HCT116 (cell line): ENCODE data around the gene POM121L12. TPM values are rescaled to one million over a fixed set of nuclear protein-coding genes. Genes with fewer than 3 reads are reported as not detected.

Experiments used
- ATAC-seq: fragments of 200-7000 bp; cut with Tn5 transposase; 2 replicates; pipeline ENCODE4 v1.9.1; 2020; ENCODE audit warnings: mild to moderate bottlenecking, moderate library complexity
- BruUV-seq: library from RNA; stranded (reverse); fragments of 400-500 nt; replicated peaks from 2 replicates; lab custom pipeline; 2021; lab: Mats Ljungman, UMichigan
- CTCF ChIA-PET: fragments of 300-600 bp; sonication (Branson Sonifier 250); formaldehyde crosslinking; loops from one replicate; lab custom pipeline; 2021; ENCODE audit warnings: antibody characterized with exemption; lab: Charles Lee
- POLR2A ChIA-PET: fragments of 300-600, 350-600 bp; sonication (Branson Sonifier 250); formaldehyde crosslinking; loops from one replicate; lab custom pipeline; 2021; ENCODE audit warnings: antibody characterized with exemption; lab: Charles Lee
- RAD21 ChIA-PET, 2 experiments: fragments of 300-600 bp; sonication (Branson Sonifier 250); formaldehyde crosslinking; loops; one replicate each; lab custom pipeline; 2023; ENCODE audit warnings: low total read pairs in 2 of 2; ENCODE audit not compliant: uncharacterized antibody in 2 of 2, unreplicated experiment in 2 of 2, low non-redundant PET in 1 of 2; lab: Charles Lee
- DNase-seq: peaks from one replicate; pipeline ENCODE4 v3.0.0-alpha.2; 2010; ENCODE audit warnings: low read depth, low spot score
- H2AFZ ChIP-seq: fragments of 200-600 bp; shearing (Covaris generic), sonication (generic); 2 replicates; pipeline ENCODE4 v1.6.1; 2017; ENCODE audit warnings: low read depth, mixed run types, mixed read lengths, antibody characterized with exemption, low read length; ENCODE audit not compliant: poor library complexity, severe bottlenecking
- H3K27ac ChIP-seq: 2 replicates; pipeline ENCODE4 v1.5.1; 2012; ENCODE audit warnings: low read depth, low read length
- H3K27me3 ChIP-seq: fragments of 200-600 bp; sonication (generic); 2 replicates; pipeline ENCODE4 v1.6.1; 2016; ENCODE audit warnings: mixed run types, low read length, mixed read lengths; ENCODE audit not compliant: insufficient read depth
- H3K36me3 ChIP-seq, 2 experiments: fragments of 200-500 bp in 1 of 2; fragments of 200-600 bp in 1 of 2; sonication (Bioruptor generic) in 1 of 2; sonication (generic) in 1 of 2; 2 replicates each; pipeline versions ENCODE4 v1.5.1 to v1.6.1; 2014 to 2016; ENCODE audit warnings: low read length in 2 of 2, inconsistent platforms in 1 of 2, mixed read lengths in 1 of 2, mixed run types in 1 of 2; ENCODE audit not compliant: insufficient read depth in 2 of 2, control insufficient read depth in 1 of 2
- H3K4me1 ChIP-seq, 2 experiments: fragments of 200-600 bp in 1 of 2; sonication (generic) in 1 of 2; 2 replicates each; pipeline versions ENCODE4 v1.5.1 to v1.6.1; 2012 to 2017; ENCODE audit warnings: low read length in 2 of 2, inconsistent platforms in 1 of 2, mild to moderate bottlenecking in 1 of 2, mixed read lengths in 1 of 2, mixed run types in 1 of 2, moderate library complexity in 1 of 2; ENCODE audit not compliant: insufficient read depth in 2 of 2, control insufficient read depth in 1 of 2
- H3K4me2 ChIP-seq: fragments of 200-600 bp; sonication (generic); 2 replicates; pipeline ENCODE4 v1.6.1; 2017; ENCODE audit warnings: mixed run types, low read length, mixed read lengths
- H3K4me3 ChIP-seq, 2 experiments: fragments of 200-600 bp in 1 of 2; sonication (generic) in 1 of 2; replicated peaks in 1 of 2; 2 replicates each; pipeline ENCODE4 v1.5.1; 2011 to 2016; ENCODE audit warnings: low read length in 2 of 2, control low read depth in 1 of 2, low read depth in 1 of 2, mild to moderate bottlenecking in 1 of 2, mixed read lengths in 1 of 2, mixed run types in 1 of 2
- H3K79me2 ChIP-seq: fragments of 200-600 bp; sonication (generic); 2 replicates; pipeline ENCODE4 v1.6.1; 2017; ENCODE audit warnings: mild to moderate bottlenecking, mixed run types, low read length, moderate library complexity, mixed read lengths; ENCODE audit not compliant: insufficient read depth
- H3K9ac ChIP-seq: fragments of 200-600 bp; sonication (generic); 2 replicates; pipeline ENCODE4 v1.6.1; 2016; ENCODE audit warnings: low read length, mixed read lengths
- H3K9me2 ChIP-seq: fragments of 200-600 bp; sonication (generic), shearing (Covaris generic); 2 replicates; pipeline ENCODE4 v1.6.1; 2017; ENCODE audit warnings: mixed run types, mild to moderate bottlenecking, moderate library complexity; ENCODE audit not compliant: insufficient read depth
- H3K9me3 ChIP-seq, 2 experiments: fragments of 200-500 bp in 1 of 2; fragments of 200-600 bp in 1 of 2; sonication (Bioruptor generic) in 1 of 2; sonication (generic) in 1 of 2; 2 replicates each; pipeline ENCODE4 v1.6.1; 2014 to 2017; ENCODE audit warnings: low read length in 2 of 2, mixed read lengths in 2 of 2, inconsistent platforms in 1 of 2, low read depth in 1 of 2, mild to moderate bottlenecking in 1 of 2, mixed run types in 1 of 2, moderate library complexity in 1 of 2; ENCODE audit not compliant: control insufficient read depth in 1 of 2, insufficient read depth in 1 of 2
- H4K20me1 ChIP-seq: fragments of 200-600 bp; sonication (generic), shearing (Covaris generic); 2 replicates; pipeline ENCODE4 v1.6.1; 2017; ENCODE audit warnings: mixed run types, mild to moderate bottlenecking, moderate library complexity; ENCODE audit not compliant: insufficient read depth
- ATF3 ChIP-seq: IDR thresholded peaks from 2 replicates; pipeline ENCODE4 v1.6.1; 2012
- CBX3 ChIP-seq: IDR thresholded peaks from 2 replicates; pipeline ENCODE4 v1.6.1; 2012; ENCODE audit warnings: low read depth
- POLR2A ChIP-seq: IDR thresholded peaks from 2 replicates; pipeline ENCODE4 v1.7.0; 2011; ENCODE audit warnings: borderline replicate concordance; ENCODE audit not compliant: insufficient read depth, insufficient read length; ENCODE audit errors: extremely low read depth
- SIN3A ChIP-seq: IDR thresholded peaks from 2 replicates; pipeline ENCODE4 v1.6.1; 2012; ENCODE audit warnings: low read depth
- SP1 ChIP-seq: IDR thresholded peaks from 2 replicates; pipeline ENCODE4 v1.6.1; 2012; ENCODE audit warnings: low read depth
- SRF ChIP-seq: IDR thresholded peaks from 2 replicates; pipeline ENCODE4 v1.6.1; 2012; ENCODE audit warnings: low read depth
- intact Hi-C: fragments of 100-400 bp; cut with micrococcal nuclease; formaldehyde crosslinking; loops from 2 replicates; pipeline ENCODE4 v1.10.0; 2022
- total RNA-seq: library from RNA; stranded (reverse); gene quantifications from one replicate; pipeline ENCODE4 v1.2.1, GENCODE V29; 2021; ENCODE audit not compliant: unreplicated experiment

POM121L12 gene
- total RNA-seq, 1 experiment from 2014 or later = not detected

DNA sequence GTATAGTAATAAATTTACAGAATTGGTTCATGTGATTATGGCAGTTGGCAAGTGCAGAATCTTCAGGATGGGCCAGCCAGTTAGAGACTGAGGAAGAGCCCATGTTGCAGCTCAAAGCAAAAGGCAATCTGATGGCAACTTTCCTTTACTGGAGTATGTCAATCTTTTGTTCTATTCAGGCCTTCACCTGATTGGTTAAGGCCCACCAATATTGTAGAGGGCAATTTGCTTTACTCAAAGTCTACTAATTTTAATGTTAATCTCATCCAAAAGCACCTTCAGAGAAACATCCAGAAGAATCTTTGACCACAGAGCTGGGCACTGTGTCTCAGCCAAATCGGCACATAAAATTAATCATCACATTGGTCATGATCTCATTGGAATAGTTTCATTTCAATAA is 20.0 kb upstream of the POM121L12 start (continued):
- TF ChIP-seq ATF3 = no peak

DNA sequence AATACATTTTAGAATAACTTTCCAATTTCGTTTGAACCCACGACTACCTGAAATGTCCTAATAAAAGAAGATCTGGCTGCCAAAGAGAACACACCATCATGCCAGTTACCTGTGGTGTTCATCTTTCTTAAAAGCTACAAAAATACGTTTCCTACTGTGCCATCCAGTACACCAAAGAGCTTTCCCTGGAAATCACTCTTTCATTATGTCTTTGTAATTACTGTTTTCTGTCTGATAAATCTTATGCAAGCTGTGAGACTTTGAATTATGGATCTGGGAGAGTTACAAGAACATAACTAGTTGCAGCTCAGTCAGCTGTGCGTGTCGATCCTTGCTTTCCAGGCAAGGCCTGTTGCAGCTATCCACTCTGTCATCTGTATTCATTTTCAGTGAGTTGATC is 12.5 kb upstream of the POM121L12 start:
- Histone ChIP-seq H3K79me2 (no peaks in the 10 kb centered on the region), H2AFZ (no peak overlapping the region), H4K20me1 (no peaks in the 10 kb centered on the region), H3K27ac (no peak overlapping the region), H3K27me3 (no peaks in the 10 kb centered on the region), H3K4me3 (no peak overlapping the region), H3K9me3 (peaks cover 6 to 17% of the 10 kb centered on the region in 2 experiments; a peak in 3 of 4 replicates), H3K9ac (no peak overlapping the region), H3K4me1 (no peaks in the 10 kb centered on the region), H3K4me2 (no peak overlapping the region), H3K36me3 (no peaks in the 10 kb centered on the region), H3K9me2 (no peaks in the 10 kb centered on the region)
- ChIA-PET POLR2A (no interaction called here), RAD21 (no interaction called here), CTCF (no interaction called here)
- intact Hi-C loops = no loop called here
- ATAC-seq = no peak
- no peak for DNase-seq
- TF ChIP-seq SRF = no peak
- BruUV-seq = no TSS peak

GRCh38 chr7:53048638-53049037 is 13.2 kb downstream of the POM121L12 start:
- no peak overlapping the region for H2AFZ ChIP-seq
- H3K79me2 ChIP-seq = no peaks in the 10 kb centered on the region
- ChIA-PET CTCF (no interaction called here), RAD21 (no interaction called here)
- no peaks in the 10 kb centered on the region for H3K4me1 ChIP-seq
- H3K9me3 ChIP-seq = peaks cover 0 to 14% of the 10 kb centered on the region in 2 experiments; a peak in 2 of 4 replicates
- no peak overlapping the region for H3K4me2 ChIP-seq
- ATAC-seq = no peak
- no TSS peak for BruUV-seq
- no peaks in the 10 kb centered on the region for H4K20me1 ChIP-seq
- no peaks in the 10 kb centered on the region for H3K9me2 ChIP-seq
- TF ChIP-seq SP1 (no peak), POLR2A (no peak), SIN3A (no peak), CBX3 (no peak)
- TF ChIP-seq, all 23 proteins: peak for 0
- Histone ChIP-seq H3K4me3 (no peak overlapping the region), H3K27me3 (no peaks in the 10 kb centered on the region), H3K36me3 (no peaks in the 10 kb centered on the region), H3K9ac (no peak overlapping the region), H3K27ac (no peak overlapping the region)
- intact Hi-C loops = no loop called here
- DNase-seq = no peak
- POLR2A ChIA-PET = no interaction called here
